Breast epithelium (tissue), 4 donors: Measurements from ENCODE around the gene WBP2NL. TPM values are rescaled to one million over a fixed set of nuclear protein-coding genes. Genes with fewer than 3 reads are reported as not detected.

Source experiments
- DNase-seq, 2 donors: peaks; one replicate each; pipeline ENCODE4 v3.0.0-alpha.2; 2019; ENCODE audit warnings: low spot score in 2 of 2
- H3K27ac ChIP-seq, 2 donors: fragments of 200-600 bp; sonication (generic) in 1 of 2; one replicate each; pipeline ENCODE4 v1.5.1; 2016 to 2019; ENCODE audit warnings: mild to moderate bottlenecking in 1 of 2
- H3K27me3 ChIP-seq, 2 donors: fragments of 200-600 bp; sonication (generic) in 1 of 2; one replicate each; pipeline versions ENCODE4 v1.5.1 to v1.6.0; 2017 to 2019; ENCODE audit warnings: control low read depth in 1 of 2, mild to moderate bottlenecking in 1 of 2
- H3K36me3 ChIP-seq: fragments of 200-600 bp; one replicate; pipeline ENCODE4 v1.5.1; 2019
- H3K4me1 ChIP-seq, 2 donors: fragments of 200-600 bp; sonication (generic); one replicate each; pipeline ENCODE4 v1.5.1; 2016 to 2019; ENCODE audit warnings: control low read depth in 1 of 2
- H3K4me3 ChIP-seq, 3 donors: fragments of 200-600 bp; sonication (generic); 1 replicate in 2 of 3; 2 replicates in 1 of 3; pipeline ENCODE4 v1.5.1; 2016 to 2019; ENCODE audit warnings: mild to moderate bottlenecking in 3 of 3, moderate library complexity in 2 of 3
- H3K9me3 ChIP-seq, 2 donors: fragments of 200-600 bp; sonication (generic) in 1 of 2; one replicate each; pipeline ENCODE4 v1.5.1; 2016 to 2019; ENCODE audit warnings: control low read depth in 1 of 2
- POLR2A ChIP-seq: fragments of 450-650 bp; IDR thresholded peaks from one replicate; pipeline ENCODE4 v1.6.1; 2016; ENCODE audit warnings: antibody characterized with exemption, mild to moderate bottlenecking, moderate library complexity
- POLR2AphosphoS5 ChIP-seq, 3 donors: sonication (generic); formaldehyde crosslinking; IDR thresholded peaks; one replicate each; pipeline ENCODE4 v1.6.1; 2017; ENCODE audit warnings: antibody characterized with exemption in 3 of 3
- intact Hi-C: fragments of 100-400 bp; cut with DNase I; formaldehyde crosslinking; loops from one replicate; pipeline ENCODE4 v1.15.1; 2023; ENCODE audit warnings: low total_unique reads
- total RNA-seq, 3 donors: library from RNA; depleted of rRNA; stranded (reverse); fragments of >200 nt; gene quantifications; one replicate each; pipeline ENCODE4 v1.1.0, GENCODE V29; 2016
- TF ChIP-seq, protein P1 (sequence below), 3 donors: fragments of 450-650 bp; IDR thresholded peaks; one replicate each; pipeline ENCODE4 v1.5.1; 2016 to 2017; ENCODE audit warnings: antibody characterized with exemption in 3 of 3, mild to moderate bottlenecking in 3 of 3, moderate library complexity in 3 of 3

The WBP2NL gene
- total RNA-seq, 3 donors from 2014 or later = 0.96 to 12.3 (median 2.0) TPM

GRCh38 chr22:41975299-41976069, 23.1 kb upstream of the WBP2NL start:
- Histone ChIP-seq H3K27ac (peak overlapping the region in 1 of 2 donors; percentile 25), H3K27me3 (peaks cover 0 to 12% of the 10 kb centered on the region in 2 donors), H3K4me1 (peaks cover 0 to 6% of the 10 kb centered on the region in 2 donors), H3K36me3 (no peaks in the 10 kb centered on the region), H3K4me3 (no peak overlapping the region), H3K9me3 (no peaks in the 10 kb centered on the region)
- TF ChIP-seq POLR2AphosphoS5 (IDR thresholded peaks at IDR 0.05) (no peak), POLR2A (no peak)
- TF ChIP-seq, protein P1, sequence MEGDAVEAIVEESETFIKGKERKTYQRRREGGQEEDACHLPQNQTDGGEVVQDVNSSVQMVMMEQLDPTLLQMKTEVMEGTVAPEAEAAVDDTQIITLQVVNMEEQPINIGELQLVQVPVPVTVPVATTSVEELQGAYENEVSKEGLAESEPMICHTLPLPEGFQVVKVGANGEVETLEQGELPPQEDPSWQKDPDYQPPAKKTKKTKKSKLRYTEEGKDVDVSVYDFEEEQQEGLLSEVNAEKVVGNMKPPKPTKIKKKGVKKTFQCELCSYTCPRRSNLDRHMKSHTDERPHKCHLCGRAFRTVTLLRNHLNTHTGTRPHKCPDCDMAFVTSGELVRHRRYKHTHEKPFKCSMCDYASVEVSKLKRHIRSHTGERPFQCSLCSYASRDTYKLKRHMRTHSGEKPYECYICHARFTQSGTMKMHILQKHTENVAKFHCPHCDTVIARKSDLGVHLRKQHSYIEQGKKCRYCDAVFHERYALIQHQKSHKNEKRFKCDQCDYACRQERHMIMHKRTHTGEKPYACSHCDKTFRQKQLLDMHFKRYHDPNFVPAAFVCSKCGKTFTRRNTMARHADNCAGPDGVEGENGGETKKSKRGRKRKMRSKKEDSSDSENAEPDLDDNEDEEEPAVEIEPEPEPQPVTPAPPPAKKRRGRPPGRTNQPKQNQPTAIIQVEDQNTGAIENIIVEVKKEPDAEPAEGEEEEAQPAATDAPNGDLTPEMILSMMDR (IDR thresholded peaks at IDR 0.05) = no peak
- intact Hi-C loops = no loop called here
- DNase-seq = no peak

DNA sequence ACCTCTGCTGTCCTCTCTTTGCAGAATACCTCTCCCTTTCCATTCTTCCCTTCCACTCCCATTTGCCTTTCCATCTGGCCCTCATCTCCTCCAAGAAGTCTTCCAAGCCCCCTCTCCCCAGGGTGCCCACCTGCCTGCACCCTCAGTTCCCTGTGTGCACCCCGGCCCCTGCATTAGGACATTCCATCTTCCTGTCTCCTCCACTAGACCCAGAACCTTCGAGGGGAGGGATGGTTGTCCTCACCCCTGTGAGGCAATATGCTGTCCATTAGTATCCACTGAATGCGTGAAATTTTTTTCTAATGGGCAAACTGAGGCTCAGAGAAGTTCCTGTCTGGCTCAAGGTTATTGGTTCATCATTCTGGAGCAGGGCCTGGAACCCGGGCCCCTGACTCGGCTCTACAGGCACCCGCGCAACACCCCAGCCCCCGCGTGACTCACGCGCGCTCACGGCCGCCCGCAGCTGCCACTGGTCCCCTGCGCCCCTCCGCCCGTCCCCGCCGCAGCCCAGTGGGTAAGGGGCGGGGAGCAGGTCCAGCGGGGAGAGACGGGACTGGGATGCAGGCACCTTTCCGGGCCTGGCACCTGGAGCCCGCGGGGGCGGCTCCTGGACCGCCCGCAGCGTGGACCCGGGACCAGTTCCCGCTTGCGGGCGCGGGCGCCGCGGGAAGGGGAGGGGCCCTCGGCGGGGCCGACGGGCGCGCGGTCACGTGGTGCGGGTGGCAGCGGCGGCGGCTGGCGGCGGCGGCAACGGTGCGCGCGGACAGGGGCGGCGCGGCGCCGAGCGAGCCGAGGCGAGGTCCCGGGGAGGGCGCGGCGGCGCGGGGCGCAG, 22.3 kb upstream of the WBP2NL start:
- peaks cover 0 to 12% of the 10 kb centered on the region in 2 donors for H3K27me3 ChIP-seq
- TF ChIP-seq POLR2AphosphoS5 (IDR thresholded peaks at IDR 0.05) (no peak), POLR2A (no peak)
- TF ChIP-seq, protein P1 (IDR thresholded peaks at IDR 0.05) = no peak
- intact Hi-C loops = no loop called here
- H3K4me1 ChIP-seq = peaks cover 0 to 6% of the 10 kb centered on the region in 2 donors
- H3K9me3 ChIP-seq = no peaks in the 10 kb centered on the region
- H3K27ac ChIP-seq = no peak overlapping the region
- DNase-seq = no peak
- no peaks in the 10 kb centered on the region for H3K36me3 ChIP-seq
- H3K4me3 ChIP-seq = peak overlapping the region; percentile 39 to 71 (median 53)

DNA sequence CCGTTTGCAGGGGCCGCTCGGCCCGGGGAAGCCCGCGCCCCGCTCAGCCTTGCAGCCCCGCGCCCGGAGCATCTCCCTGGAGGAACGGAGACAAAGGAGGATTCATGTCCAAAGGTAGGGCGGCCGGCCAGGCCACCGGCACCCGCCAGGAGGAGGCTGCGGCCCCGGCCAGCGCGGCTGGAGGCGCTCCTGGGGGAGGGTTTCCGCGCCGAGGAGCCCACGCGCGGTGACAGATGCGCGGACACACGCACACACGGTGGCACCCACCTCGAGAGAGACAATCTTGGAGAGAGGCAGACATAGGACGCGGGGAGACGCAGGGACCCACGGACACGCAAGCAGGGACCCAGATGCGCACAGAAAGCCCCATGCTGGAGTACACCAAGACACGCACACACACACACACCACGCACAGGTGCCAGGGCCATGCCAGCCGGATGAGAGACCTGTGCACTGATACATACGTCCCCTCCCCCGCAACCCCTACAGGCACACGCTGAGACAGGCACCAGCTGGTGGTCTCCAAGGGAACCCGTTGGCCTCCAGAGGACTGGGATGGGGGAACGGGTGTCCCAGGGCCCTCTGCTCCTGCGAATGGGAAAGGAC, 21.5 kb upstream of the WBP2NL start:
- Histone ChIP-seq H3K27me3 (peaks cover 0 to 5% of the 10 kb centered on the region in 2 donors), H3K4me3 (peak overlapping the region; percentile 28 to 71 (median 53))
- DNase-seq = no peak

DNA sequence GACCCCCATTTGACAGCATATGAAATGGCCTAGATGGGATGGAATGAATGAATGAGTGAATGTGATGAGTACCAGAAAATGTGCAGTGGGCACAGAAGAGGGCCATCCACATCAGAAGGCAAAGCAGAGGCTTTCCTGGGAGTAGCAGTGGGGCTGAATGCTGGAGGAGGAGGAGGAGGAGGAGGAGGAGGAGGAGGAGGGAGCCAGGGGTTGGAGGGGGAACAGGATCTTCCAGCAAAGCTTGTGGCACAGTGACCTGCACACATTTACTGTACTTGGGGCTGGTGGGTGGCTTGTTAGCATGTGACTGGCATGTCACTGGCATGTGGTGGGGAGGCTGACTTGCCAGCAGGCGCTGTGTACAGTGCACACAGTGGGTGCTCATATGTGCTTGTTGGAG, 19.9 kb upstream of the WBP2NL start:
- no peak overlapping the region for H3K27ac ChIP-seq
- H3K27me3 ChIP-seq = peaks cover 0 to 4% of the 10 kb centered on the region in 2 donors

More for the DNA sequence above, 21.5 kb upstream of the WBP2NL start:
- Histone ChIP-seq H3K4me1 (peaks cover 0 to 6% of the 10 kb centered on the region in 2 donors), H3K9me3 (no peaks in the 10 kb centered on the region), H3K27ac (no peak overlapping the region), H3K36me3 (no peaks in the 10 kb centered on the region)
- intact Hi-C loops = no loop called here
- TF ChIP-seq POLR2AphosphoS5 (IDR thresholded peaks at IDR 0.05) (no peak), POLR2A (no peak)
- TF ChIP-seq, protein P1 (IDR thresholded peaks at IDR 0.05) = no peak

More for the DNA sequence above, 19.9 kb upstream of the WBP2NL start:
- intact Hi-C loops = no loop called here
- no peak overlapping the region for H3K4me3 ChIP-seq
- peaks cover 0 to 10% of the 10 kb centered on the region in 2 donors for H3K4me1 ChIP-seq
- TF ChIP-seq, protein P1 (IDR thresholded peaks at IDR 0.05) = no peak
- TF ChIP-seq POLR2A (no peak), POLR2AphosphoS5 (IDR thresholded peaks at IDR 0.05) (no peak)
- no peaks in the 10 kb centered on the region for H3K9me3 ChIP-seq
- DNase-seq = no peak
- no peaks in the 10 kb centered on the region for H3K36me3 ChIP-seq
